WTC11 (cell line): ENCODE results near the gene DRGX. TPM values are rescaled to one million over a fixed set of nuclear protein-coding genes. Genes with fewer than 3 reads are reported as not detected.

Source experiments
- ATAC-seq: fragments of 200-7000 bp; cut with Tn5 transposase; 2 replicates; pipeline ENCODE4 v1.10.0; 2021; ENCODE audit warnings: mild to moderate bottlenecking, moderate library complexity
- CTCF ChIA-PET: fragments of 300-600 bp; sonication (Branson Sonifier 250); formaldehyde crosslinking; loops from one replicate; lab custom pipeline; 2021; ENCODE audit warnings: antibody characterized with exemption; lab: Charles Lee
- POLR2A ChIA-PET: fragments of 350-600 bp; sonication (Branson Sonifier 250); formaldehyde crosslinking; loops from one replicate; lab custom pipeline; 2021; ENCODE audit warnings: antibody characterized with exemption; lab: Charles Lee
- DNase-seq: peaks from one replicate; pipeline ENCODE4 v3.0.0; 2021; ENCODE audit warnings: low spot score
- H3K27ac Mint-ChIP-seq: 2 replicates; pipeline ENCODE4 v1.8.0; 2021; ENCODE audit warnings: mixed read lengths
- H3K27me3 Mint-ChIP-seq: 2 replicates; pipeline ENCODE4 v1.8.0; 2021; ENCODE audit warnings: low read depth, mild to moderate bottlenecking, moderate library complexity, mixed read lengths
- H3K36me3 Mint-ChIP-seq: 2 replicates; pipeline ENCODE4 v1.8.0; 2021; ENCODE audit warnings: mixed read lengths
- H3K4me1 Mint-ChIP-seq: 2 replicates; pipeline ENCODE4 v1.8.0; 2022; ENCODE audit warnings: mixed read lengths
- H3K4me3 Mint-ChIP-seq: 2 replicates; pipeline ENCODE4 v1.8.0; 2021; ENCODE audit warnings: mild to moderate bottlenecking, moderate library complexity, mixed read lengths
- H3K9me3 Mint-ChIP-seq: 2 replicates; pipeline ENCODE4 v1.8.0; 2021; ENCODE audit warnings: mixed read lengths
- ATF2 ChIP-seq: sonication (generic); formaldehyde crosslinking; IDR thresholded peaks from 2 replicates; pipeline ENCODE4 v1.8.1; 2022; ENCODE audit warnings: low read depth, missing genetic modification reagents, borderline replicate concordance
- CTCF ChIP-seq: fragments of 200-600 bp; IDR thresholded peaks from 2 replicates; pipeline ENCODE4 v1.8.0; 2022; ENCODE audit warnings: antibody characterized with exemption
- FOXK1 ChIP-seq: sonication (generic); formaldehyde crosslinking; IDR thresholded peaks from 2 replicates; pipeline ENCODE4 v1.8.0; 2022; ENCODE audit warnings: mild to moderate bottlenecking, moderate library complexity, missing genetic modification reagents
- FOXP1 ChIP-seq: sonication (generic); formaldehyde crosslinking; IDR thresholded peaks from 2 replicates; pipeline ENCODE4 v1.8.0; 2022; ENCODE audit warnings: missing genetic modification reagents, mild to moderate bottlenecking, moderate library complexity, borderline replicate concordance
- HMGXB4 ChIP-seq: sonication (generic); formaldehyde crosslinking; IDR thresholded peaks from 2 replicates; pipeline ENCODE4 v1.8.1; 2023; ENCODE audit warnings: mild to moderate bottlenecking, moderate library complexity, missing genetic modification reagents
- MXD4 ChIP-seq: fragments of 250-450 bp; sonication (Bioruptor Pico); IDR thresholded peaks from 2 replicates; pipeline ENCODE4 v1.8.0; 2021; ENCODE audit warnings: mild to moderate bottlenecking, moderate library complexity, borderline replicate concordance
- NR2C2 ChIP-seq: sonication (generic); formaldehyde crosslinking; IDR thresholded peaks from 2 replicates; pipeline ENCODE4 v1.8.0; 2022; ENCODE audit warnings: mild to moderate bottlenecking, missing genetic modification reagents
- PRDM15 ChIP-seq: sonication (generic); formaldehyde crosslinking; IDR thresholded peaks from 2 replicates; pipeline ENCODE4 v1.8.0; 2022; ENCODE audit warnings: missing genetic modification reagents
- RORB ChIP-seq: fragments of 250-450 bp; sonication (Bioruptor Pico); IDR thresholded peaks from 2 replicates; pipeline ENCODE4 v1.9.0; 2021; ENCODE audit warnings: mild to moderate bottlenecking
- TEAD4 ChIP-seq: sonication (generic); formaldehyde crosslinking; IDR thresholded peaks from 2 replicates; pipeline ENCODE4 v1.8.0; 2022; ENCODE audit warnings: mild to moderate bottlenecking, missing genetic modification reagents
- ZNF219 ChIP-seq: sonication (generic); formaldehyde crosslinking; IDR thresholded peaks from 2 replicates; pipeline ENCODE4 v1.8.0; 2023; ENCODE audit warnings: missing genetic modification reagents, mild to moderate bottlenecking, borderline replicate concordance
- ZNF281 ChIP-seq: sonication (generic); formaldehyde crosslinking; IDR thresholded peaks from 2 replicates; pipeline ENCODE4 v1.8.0; 2023; ENCODE audit warnings: mild to moderate bottlenecking, missing genetic modification reagents
- ZNF416 ChIP-seq: fragments of 250-450 bp; sonication (Bioruptor Pico); IDR thresholded peaks from 2 replicates; pipeline ENCODE4 v1.9.0; 2021; ENCODE audit warnings: mild to moderate bottlenecking, inconsistent platforms
- ZSCAN18 ChIP-seq: fragments of 250-450 bp; sonication (Bioruptor Pico); IDR thresholded peaks from 2 replicates; pipeline ENCODE4 v2.1.2; 2022; ENCODE audit warnings: mild to moderate bottlenecking, moderate library complexity
- total RNA-seq: library from RNA; stranded (reverse); gene quantifications from 3 replicates; pipeline ENCODE4 v1.2.3, GENCODE V29; 2021

Gene DRGX
- total RNA-seq, 1 experiment from 2014 or later: not detected

GRCh38 chr10:49371967-49372366 lies 23.9 kb downstream of the DRGX start (continued):
- no peak for TF ChIP-seq PRDM15 (CRISPR knock-in tag)
- TF ChIP-seq ZSCAN18 (CRISPR knock-in tag): no peak
- no peak for TF ChIP-seq NR2C2 (CRISPR knock-in tag)
- no peak for TF ChIP-seq ATF2 (CRISPR knock-in tag)
- TF ChIP-seq ZNF416 (CRISPR knock-in tag): no peak
- no peak for TF ChIP-seq TEAD4 (CRISPR knock-in tag)
- TF ChIP-seq, all 79 proteins: peak for 0

- ChIA-PET CTCF (no interaction called here), POLR2A (no interaction called here)
- peaks cover 8% of the 10 kb centered on the region for H3K4me1 Mint-ChIP-seq
- H3K4me3 Mint-ChIP-seq: no peak overlapping the region
- no peak overlapping the region for H3K27ac Mint-ChIP-seq
- no peaks in the 10 kb centered on the region for H3K27me3 Mint-ChIP-seq
- ATAC-seq: no peak
- TF ChIP-seq RORB: no peak
- no peak for TF ChIP-seq ZNF281 (CRISPR knock-in tag)
- no peak for TF ChIP-seq FOXK1 (CRISPR knock-in tag)
- TF ChIP-seq HMGXB4 (CRISPR knock-in tag): no peak
- no peak for TF ChIP-seq CTCF
- no peak for TF ChIP-seq MXD4 (CRISPR knock-in tag)
- TF ChIP-seq FOXP1 (CRISPR knock-in tag): no peak
- TF ChIP-seq PRDM15 (CRISPR knock-in tag): no peak
- TF ChIP-seq ZNF219: no peak
- H3K36me3 Mint-ChIP-seq: no peaks in the 10 kb centered on the region
- H3K9me3 Mint-ChIP-seq: no peaks in the 10 kb centered on the region
- DNase-seq: no peak
Measured at GRCh38 chr10:49370326-49371100, 25.4 kb downstream of the DRGX start.
